K562 (cell line): Measurements from ENCODE around the gene PPT2. TPM values are rescaled to one million over a fixed set of nuclear protein-coding genes. Genes with fewer than 3 reads are reported as not detected.

ENCODE experiments used
- BDP1 ChIP-seq: IDR thresholded peaks from 3 replicates; pipeline ENCODE4 v1.6.1; 2011; ENCODE audit not compliant: insufficient read length, insufficient read depth
- C11orf30 ChIP-seq: fragments of 450-650 bp; IDR thresholded peaks from 2 replicates; pipeline ENCODE4 v1.6.1; 2016; ENCODE audit warnings: low read depth, mild to moderate bottlenecking
- CBFB ChIP-seq: sonication (generic); formaldehyde crosslinking; IDR thresholded peaks from 2 replicates; pipeline ENCODE4 v1.4.0; 2020; ENCODE audit warnings: mild to moderate bottlenecking, missing genetic modification reagents
- CSDE1 ChIP-seq, 2 experiments: fragments of 450-650 bp; IDR thresholded peaks; 2 replicates each; pipeline ENCODE4 v1.6.1; 2016; ENCODE audit warnings: mild to moderate bottlenecking in 1 of 2
- CXXC5 ChIP-seq: fragments of 250-450 bp; sonication (Bioruptor Pico); IDR thresholded peaks from 2 replicates; pipeline ENCODE4 v1.8.0; 2022; ENCODE audit warnings: inconsistent platforms, mild to moderate bottlenecking, moderate library complexity
- ERF ChIP-seq: fragments of 450-650 bp; formaldehyde crosslinking; IDR thresholded peaks from 2 replicates; pipeline ENCODE4 v1.4.0; 2020; ENCODE audit warnings: mild to moderate bottlenecking, mixed read lengths
- FOXM1 ChIP-seq, 2 experiments: fragments of 450-650 bp in 1 of 2; sonication (generic) in 1 of 2; formaldehyde crosslinking in 1 of 2; IDR thresholded peaks; 2 replicates each; pipeline versions ENCODE4 v1.6.1 to v1.9.0; 2017 to 2022; ENCODE audit warnings: low read depth in 2 of 2, mild to moderate bottlenecking in 2 of 2, missing genetic modification reagents in 1 of 2, moderate library complexity in 1 of 2
- GTF2F1 ChIP-seq: IDR thresholded peaks from 2 replicates; pipeline ENCODE4 v1.6.1; 2011; ENCODE audit warnings: low read depth, low read length, improper control_type of control experiment
- HEY1 ChIP-seq: fragments of 250-450 bp; sonication (Bioruptor Pico); IDR thresholded peaks from 2 replicates; pipeline ENCODE4 v1.5.0; 2020; ENCODE audit warnings: mild to moderate bottlenecking, moderate library complexity, borderline replicate concordance
- ILK ChIP-seq: fragments of 450-650 bp; IDR thresholded peaks from 2 replicates; pipeline ENCODE4 v1.6.1; 2016; ENCODE audit warnings: missing genetic modification characterization, low read depth, mild to moderate bottlenecking, missing compliant biosample characterization, moderate library complexity, borderline replicate concordance
- KDM5B ChIP-seq: fragments of 200-600 bp; sonication (generic); IDR thresholded peaks from 2 replicates; pipeline ENCODE4 v1.6.1; 2012; ENCODE audit warnings: low read depth, mild to moderate bottlenecking, moderate library complexity, low read length, control low read depth, inconsistent platforms; ENCODE audit not compliant: insufficient replicate concordance
- MAZ ChIP-seq, 2 experiments: fragments of 450-650 bp in 1 of 2; sonication (generic) in 1 of 2; formaldehyde crosslinking; IDR thresholded peaks in 1 of 2; conservative IDR thresholded peaks in 1 of 2; 2 replicates each; pipeline versions ENCODE4 v1.4.0 to v1.5.0; 2020; ENCODE audit warnings: mild to moderate bottlenecking in 1 of 2, missing genetic modification reagents in 1 of 2
- MYNN ChIP-seq, 2 experiments: sonication (generic); formaldehyde crosslinking in 1 of 2; IDR thresholded peaks; 2 replicates each; pipeline versions ENCODE4 v1.5.0 to v1.6.1; 2016 to 2020; ENCODE audit warnings: antibody characterized with exemption in 1 of 2, missing genetic modification reagents in 1 of 2
- NR1H2 ChIP-seq: sonication (generic); formaldehyde crosslinking; IDR thresholded peaks from 2 replicates; pipeline ENCODE4 v1.4.0; 2020; ENCODE audit warnings: mild to moderate bottlenecking, missing genetic modification reagents
- TARDBP ChIP-seq: fragments of 450-650 bp; IDR thresholded peaks from 2 replicates; pipeline ENCODE4 v1.6.1; 2016
- TOE1 ChIP-seq, 2 experiments: fragments of 450-650 bp in 1 of 2; sonication (generic) in 1 of 2; formaldehyde crosslinking in 1 of 2; IDR thresholded peaks; 2 replicates each; pipeline versions ENCODE4 v1.7.1 to v1.8.0; 2016 to 2022; ENCODE audit warnings: borderline replicate concordance in 2 of 2, mild to moderate bottlenecking in 2 of 2, antibody characterized with exemption in 1 of 2, inconsistent platforms in 1 of 2, low read depth in 1 of 2, missing genetic modification reagents in 1 of 2, moderate library complexity in 1 of 2
- ZNF311 ChIP-seq: fragments of 250-450 bp; sonication (Bioruptor Pico); IDR thresholded peaks from 2 replicates; pipeline ENCODE4 v1.4.0; 2020; ENCODE audit warnings: mild to moderate bottlenecking, moderate library complexity
- ZNF77 ChIP-seq: fragments of 250-450 bp; sonication (Bioruptor Pico); IDR thresholded peaks from 2 replicates; pipeline ENCODE4 v1.5.0; 2020
- ZNF785 ChIP-seq: fragments of 250-450 bp; sonication (Bioruptor Pico); IDR thresholded peaks from 2 replicates; pipeline ENCODE4 v1.4.0; 2020; ENCODE audit warnings: mild to moderate bottlenecking
- polyA plus RNA-seq, 8 experiments: library from polyadenylated mRNA; depleted of rRNA in 4 of 8; stranded (reverse) in 5 of 8; unstranded in 3 of 8; fragments of >200 nt; fragmentation: Nextera tagmentation in 2 of 8; fragmentation: Illumina TruSeq in 1 of 8; extraction: Ambion mirVana in 2 of 8; extraction: Trizol in 1 of 8; gene quantifications; 2 replicates each; pipeline versions ENCODE4 v1.2.1 to v1.2.3, GENCODE V29; 2011 to 2014; ENCODE audit warnings: inconsistent platforms in 1 of 8, missing spikeins in 1 of 8
- total RNA-seq, 7 experiments: library from RNA; depleted of rRNA in 6 of 7; stranded (reverse); fragments of >200 nt in 6 of 7; fragmentation: Illumina TruSeq in 2 of 7; extraction: Trizol in 2 of 7; gene quantifications; 2 replicates each; pipeline versions ENCODE4 v1.2.1 to v1.2.3, GENCODE V29; 2011 to 2021; ENCODE audit warnings: low replicate concordance in 1 of 7
- TF ChIP-seq, protein P1 (sequence below): fragments of 450-650 bp; IDR thresholded peaks from 2 replicates; pipeline ENCODE4 v1.6.1; 2016
- TF ChIP-seq, protein P2 (sequence below): fragments of 450-650 bp; formaldehyde crosslinking; IDR thresholded peaks from 2 replicates; pipeline ENCODE4 v1.4.0; 2022; ENCODE audit warnings: mild to moderate bottlenecking, moderate library complexity

The PPT2 gene
- total and polyA plus RNA-seq, 9 of the 15 experiments (the other 6 are each of a cell fraction or from before 2014, with no cell fraction given): 27.4 to 98.8 (median 69.9) TPM

DNA sequence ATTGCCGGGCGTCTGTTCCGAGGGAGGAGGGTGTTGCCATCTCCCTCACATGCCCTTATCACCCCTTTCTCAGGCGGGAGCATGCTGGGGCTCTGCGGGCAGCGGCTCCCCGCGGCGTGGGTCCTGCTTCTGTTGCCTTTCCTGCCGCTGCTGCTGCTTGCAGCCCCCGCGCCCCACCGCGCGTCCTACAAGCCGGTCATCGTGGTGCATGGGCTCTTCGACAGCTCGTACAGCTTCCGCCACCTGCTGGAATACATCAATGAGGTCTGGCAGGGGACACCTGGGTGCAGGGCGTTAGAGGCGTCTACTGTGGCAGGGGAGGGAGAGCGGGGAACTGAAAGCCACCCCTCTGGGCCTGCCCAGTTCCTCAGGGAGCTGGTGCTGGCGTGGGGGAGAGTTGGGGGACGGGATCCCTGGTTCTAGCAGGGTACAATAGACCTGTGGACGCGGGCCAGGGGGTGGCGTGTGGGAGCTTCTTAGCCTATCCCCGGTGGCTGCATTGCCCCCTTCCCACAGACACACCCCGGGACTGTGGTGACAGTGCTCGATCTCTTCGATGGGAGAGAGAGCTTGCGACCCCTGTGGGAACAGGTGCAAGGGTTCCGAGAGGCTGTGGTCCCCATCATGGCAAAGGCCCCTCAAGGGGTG is 697 bp downstream of the PPT2 start (continued):
- peak; percentile 24; the same call in 1 of the 2 replicates for TF ChIP-seq MYNN (IDR thresholded peaks at IDR 0.05)
- TF ChIP-seq MYNN (CRISPR knock-in tag; IDR thresholded peaks at IDR 0.05): no peak
- TF ChIP-seq GTF2F1: no peak; the same call in 1 of the 2 replicates
- TF ChIP-seq BDP1: no peak
- TF ChIP-seq ZNF785 (CRISPR knock-in tag): no peak
- no peak; the same call in 1 of the 2 replicates for TF ChIP-seq TOE1 (IDR thresholded peaks at IDR 0.05; ENCODE audit: borderline replicate concordance)
- no peak for TF ChIP-seq TOE1 (CRISPR knock-in tag; IDR thresholded peaks at IDR 0.05; ENCODE audit: borderline replicate concordance, low read depth)
- TF ChIP-seq ERF: no peak
- no peak for TF ChIP-seq C11orf30
- TF ChIP-seq, protein P1, sequence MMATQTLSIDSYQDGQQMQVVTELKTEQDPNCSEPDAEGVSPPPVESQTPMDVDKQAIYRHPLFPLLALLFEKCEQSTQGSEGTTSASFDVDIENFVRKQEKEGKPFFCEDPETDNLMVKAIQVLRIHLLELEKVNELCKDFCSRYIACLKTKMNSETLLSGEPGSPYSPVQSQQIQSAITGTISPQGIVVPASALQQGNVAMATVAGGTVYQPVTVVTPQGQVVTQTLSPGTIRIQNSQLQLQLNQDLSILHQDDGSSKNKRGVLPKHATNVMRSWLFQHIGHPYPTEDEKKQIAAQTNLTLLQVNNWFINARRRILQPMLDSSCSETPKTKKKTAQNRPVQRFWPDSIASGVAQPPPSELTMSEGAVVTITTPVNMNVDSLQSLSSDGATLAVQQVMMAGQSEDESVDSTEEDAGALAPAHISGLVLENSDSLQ: no peak; the same call in 1 of the 2 replicates
- no peak for TF ChIP-seq ZNF311 (CRISPR knock-in tag)
- no peak for TF ChIP-seq HEY1
- no peak for TF ChIP-seq CXXC5 (CRISPR knock-in tag)
- peak; percentile 63 to 74; a peak in 2 of 4 replicates for TF ChIP-seq MAZ (CRISPR knock-in tag; conservative IDR thresholded peaks at IDR 0.05 in 1 of 2, IDR thresholded peaks at IDR 0.05 in 1 of 2)
- 0 out of 2 replicates have a peak, but pooled peaks have one; percentile 76 for TF ChIP-seq NR1H2 (CRISPR knock-in tag)
- no peak for TF ChIP-seq ZNF77 (CRISPR knock-in tag)
- no peak for TF ChIP-seq CSDE1 (IDR thresholded peaks at IDR 0.05)
- TF ChIP-seq CBFB (CRISPR knock-in tag): peak; percentile 78; the same call in 1 of the 2 replicates
- TF ChIP-seq KDM5B: peak; percentile 48
- no peak for TF ChIP-seq FOXM1 (IDR thresholded peaks at IDR 0.05; ENCODE audit: low read depth)
- TF ChIP-seq FOXM1 (CRISPR knock-in tag; IDR thresholded peaks at IDR 0.05; ENCODE audit: low read depth): peak; percentile 74; the same call in 1 of the 2 replicates
- TF ChIP-seq ILK (tag): no peak
- 0 out of 2 replicates have a peak, but pooled peaks have one; percentile 14 for TF ChIP-seq TARDBP
- TF ChIP-seq, protein P2, sequence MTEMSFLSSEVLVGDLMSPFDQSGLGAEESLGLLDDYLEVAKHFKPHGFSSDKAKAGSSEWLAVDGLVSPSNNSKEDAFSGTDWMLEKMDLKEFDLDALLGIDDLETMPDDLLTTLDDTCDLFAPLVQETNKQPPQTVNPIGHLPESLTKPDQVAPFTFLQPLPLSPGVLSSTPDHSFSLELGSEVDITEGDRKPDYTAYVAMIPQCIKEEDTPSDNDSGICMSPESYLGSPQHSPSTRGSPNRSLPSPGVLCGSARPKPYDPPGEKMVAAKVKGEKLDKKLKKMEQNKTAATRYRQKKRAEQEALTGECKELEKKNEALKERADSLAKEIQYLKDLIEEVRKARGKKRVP (CRISPR knock-in tag): no peak
